ENCODE results near the gene MAP3K14.

Gene MAP3K14

DNA sequence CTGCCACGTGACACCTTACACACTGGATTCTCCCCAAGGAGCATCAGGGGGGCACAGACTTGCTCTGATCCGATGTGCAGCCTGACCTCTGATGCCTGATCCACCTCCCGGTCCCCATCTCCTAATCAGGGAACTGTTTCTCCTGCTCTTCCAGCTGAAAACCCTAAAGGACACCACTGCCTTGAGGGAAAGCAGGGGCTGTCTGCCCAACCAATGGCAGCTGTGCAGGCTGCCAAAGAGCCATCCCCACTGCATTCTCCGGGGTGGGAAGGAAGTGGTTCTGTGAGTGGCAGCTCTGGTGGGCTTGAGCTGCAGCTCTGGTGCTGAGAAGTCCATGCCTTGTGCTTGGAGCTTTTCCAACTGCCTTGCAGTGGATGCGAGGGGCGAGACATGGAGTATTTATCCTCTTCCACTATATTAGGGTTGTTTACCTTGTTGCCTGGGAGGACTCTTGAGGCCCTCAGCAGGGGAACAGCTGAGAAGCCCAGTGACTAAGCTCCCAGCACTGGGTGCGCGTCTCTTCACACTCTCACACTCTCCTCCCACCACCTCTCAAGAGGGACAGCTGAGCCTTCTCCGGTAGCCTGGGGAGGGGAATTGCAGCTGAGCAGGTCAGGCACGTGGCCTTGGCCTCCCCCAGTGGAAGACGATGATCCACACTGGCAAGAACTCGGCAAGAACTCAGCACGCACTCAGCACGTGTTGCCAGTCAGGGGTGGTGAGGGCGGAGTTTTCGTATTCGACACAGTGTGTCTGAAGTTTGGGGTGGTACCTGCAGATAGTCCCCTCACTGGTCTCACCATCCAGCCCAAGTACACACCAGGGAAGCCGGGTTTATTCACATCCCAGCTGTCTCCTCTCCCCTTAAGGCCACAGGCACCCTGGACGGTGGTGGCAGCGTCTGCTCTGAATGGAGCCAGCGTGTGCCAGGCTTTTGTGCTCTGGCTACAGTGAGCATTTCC lies 33.9 kb downstream of the MAP3K14 start:
- Histone ChIP-seq H2AFZ (ENCODE audit: low read depth) (no peak overlapping the region), H3K9ac (no peak overlapping the region), H3K4me2 (no peak overlapping the region), H3K27me3 (ENCODE audit: insufficient read depth, low read depth) (no peaks in the 10 kb centered on the region), H3K4me3 (IDR thresholded peaks at IDR 0.05; ENCODE audit: insufficient read depth, low read depth, low read length) (no peak overlapping the region), H3K27ac (no peak overlapping the region), H3K4me1 (ENCODE audit: low read depth, poor library complexity, severe bottlenecking) (peaks cover 1% of the 10 kb centered on the region), H3K79me2 (ENCODE audit: insufficient read depth, low read depth) (no peaks in the 10 kb centered on the region), H3K36me3 (ENCODE audit: insufficient read depth) (peaks cover 3% of the 10 kb centered on the region; the same call in 1 of the 2 replicates), H4K20me1 (ENCODE audit: insufficient read depth) (no peaks in the 10 kb centered on the region)
- TF ChIP-seq, protein P1, sequence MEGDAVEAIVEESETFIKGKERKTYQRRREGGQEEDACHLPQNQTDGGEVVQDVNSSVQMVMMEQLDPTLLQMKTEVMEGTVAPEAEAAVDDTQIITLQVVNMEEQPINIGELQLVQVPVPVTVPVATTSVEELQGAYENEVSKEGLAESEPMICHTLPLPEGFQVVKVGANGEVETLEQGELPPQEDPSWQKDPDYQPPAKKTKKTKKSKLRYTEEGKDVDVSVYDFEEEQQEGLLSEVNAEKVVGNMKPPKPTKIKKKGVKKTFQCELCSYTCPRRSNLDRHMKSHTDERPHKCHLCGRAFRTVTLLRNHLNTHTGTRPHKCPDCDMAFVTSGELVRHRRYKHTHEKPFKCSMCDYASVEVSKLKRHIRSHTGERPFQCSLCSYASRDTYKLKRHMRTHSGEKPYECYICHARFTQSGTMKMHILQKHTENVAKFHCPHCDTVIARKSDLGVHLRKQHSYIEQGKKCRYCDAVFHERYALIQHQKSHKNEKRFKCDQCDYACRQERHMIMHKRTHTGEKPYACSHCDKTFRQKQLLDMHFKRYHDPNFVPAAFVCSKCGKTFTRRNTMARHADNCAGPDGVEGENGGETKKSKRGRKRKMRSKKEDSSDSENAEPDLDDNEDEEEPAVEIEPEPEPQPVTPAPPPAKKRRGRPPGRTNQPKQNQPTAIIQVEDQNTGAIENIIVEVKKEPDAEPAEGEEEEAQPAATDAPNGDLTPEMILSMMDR (conservative IDR thresholded peaks at IDR 0.05; ENCODE audit: low read depth, low read length): no peak

DNA sequence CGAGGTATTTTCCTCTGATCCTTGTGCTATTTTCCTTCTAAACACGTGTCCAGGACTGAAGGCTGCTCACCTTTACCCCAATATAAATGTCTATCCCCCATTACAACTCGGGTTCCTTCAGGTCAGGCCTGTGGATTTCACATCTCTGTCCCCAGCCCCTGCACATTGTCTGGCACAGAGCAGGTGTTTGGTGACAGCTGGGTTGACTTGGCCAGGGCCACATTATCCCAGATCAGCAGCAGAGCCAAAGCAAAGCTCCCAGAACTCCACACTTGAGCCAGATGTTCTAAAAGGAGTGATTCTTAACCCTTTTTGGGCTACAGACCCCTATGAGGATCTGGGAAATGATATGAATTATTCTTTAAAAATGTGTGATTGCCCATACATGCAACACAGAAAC lies 36.9 kb downstream of the MAP3K14 start:
- TF ChIP-seq, protein P1 (conservative IDR thresholded peaks at IDR 0.05; ENCODE audit: low read depth, low read length): no peak
- Histone ChIP-seq H3K36me3 (ENCODE audit: insufficient read depth) (peaks cover 3% of the 10 kb centered on the region; the same call in 1 of the 2 replicates), H3K4me2 (no peak overlapping the region), H3K4me3 (IDR thresholded peaks at IDR 0.05; ENCODE audit: insufficient read depth, low read depth, low read length) (no peak overlapping the region), H3K9ac (no peak overlapping the region), H3K27me3 (ENCODE audit: insufficient read depth, low read depth) (no peaks in the 10 kb centered on the region), H4K20me1 (ENCODE audit: insufficient read depth) (no peaks in the 10 kb centered on the region), H3K4me1 (ENCODE audit: low read depth, poor library complexity, severe bottlenecking) (peaks cover 13% of the 10 kb centered on the region), H3K79me2 (ENCODE audit: insufficient read depth, low read depth) (no peaks in the 10 kb centered on the region), H2AFZ (ENCODE audit: low read depth) (no peak overlapping the region), H3K27ac (no peak overlapping the region)

GRCh38 chr17:45277992-45278391 lies 38.8 kb downstream of the MAP3K14 start:
- TF ChIP-seq, protein P1 (conservative IDR thresholded peaks at IDR 0.05; ENCODE audit: low read depth, low read length): no peak
- Histone ChIP-seq H3K9ac (no peak overlapping the region), H3K79me2 (ENCODE audit: insufficient read depth, low read depth) (no peaks in the 10 kb centered on the region), H3K4me3 (IDR thresholded peaks at IDR 0.05; ENCODE audit: insufficient read depth, low read depth, low read length) (no peak overlapping the region), H2AFZ (ENCODE audit: low read depth) (no peak overlapping the region), H3K27me3 (ENCODE audit: insufficient read depth, low read depth) (no peaks in the 10 kb centered on the region), H3K36me3 (ENCODE audit: insufficient read depth) (no peaks in the 10 kb centered on the region), H3K4me2 (no peak overlapping the region), H3K4me1 (ENCODE audit: low read depth, poor library complexity, severe bottlenecking) (peaks cover 13% of the 10 kb centered on the region), H3K27ac (peak overlapping the region; percentile 32; the same call in 1 of the 2 replicates), H4K20me1 (ENCODE audit: insufficient read depth) (no peaks in the 10 kb centered on the region)

DNA sequence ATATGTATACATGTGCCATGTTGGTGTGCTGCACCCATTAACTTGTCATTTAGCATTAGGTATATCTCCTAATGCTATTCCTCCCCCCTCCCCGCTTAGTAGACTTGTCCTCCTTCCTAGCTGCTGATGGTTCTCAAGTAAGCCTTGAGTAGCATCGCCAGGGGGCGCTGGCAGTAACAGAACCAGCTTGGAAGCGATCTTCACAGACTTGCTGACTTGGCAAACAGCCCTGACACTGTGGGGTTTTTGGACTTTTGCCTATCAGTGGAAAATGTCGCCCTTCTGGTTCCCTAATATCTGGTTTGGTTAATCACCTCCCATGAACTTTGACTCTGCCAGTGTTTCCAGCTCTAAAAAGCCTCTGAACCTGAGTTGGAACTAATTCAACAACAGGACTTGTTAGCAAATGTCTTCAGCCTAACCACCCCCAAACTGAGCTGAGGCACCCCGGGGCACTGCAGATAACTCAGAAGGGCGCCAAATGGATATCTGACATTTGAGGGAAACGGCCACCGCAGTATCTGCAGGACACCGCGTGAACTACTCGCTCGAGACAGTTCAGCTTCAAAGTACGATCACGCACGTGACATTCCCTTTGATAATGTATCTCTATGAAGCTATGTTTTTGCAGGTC lies 39.5 kb downstream of the MAP3K14 start:
- Histone ChIP-seq H2AFZ (ENCODE audit: low read depth) (no peak overlapping the region), H3K27ac (peak overlapping the region; percentile 32; the same call in 1 of the 2 replicates), H3K36me3 (ENCODE audit: insufficient read depth) (no peaks in the 10 kb centered on the region), H3K79me2 (ENCODE audit: insufficient read depth, low read depth) (no peaks in the 10 kb centered on the region), H3K9ac (no peak overlapping the region), H3K4me1 (ENCODE audit: low read depth, poor library complexity, severe bottlenecking) (peaks cover 13% of the 10 kb centered on the region), H3K27me3 (ENCODE audit: insufficient read depth, low read depth) (no peaks in the 10 kb centered on the region), H3K4me2 (peak overlapping the region; percentile 31), H4K20me1 (ENCODE audit: insufficient read depth) (no peaks in the 10 kb centered on the region), H3K4me3 (IDR thresholded peaks at IDR 0.05; ENCODE audit: insufficient read depth, low read depth, low read length) (no peak overlapping the region)
- TF ChIP-seq, protein P1 (conservative IDR thresholded peaks at IDR 0.05; ENCODE audit: low read depth, low read length): peak; percentile 88
